SIG-M5 (cell line): ENCODE results near the gene ABCF2.

Experiments
- DNase-seq: peaks from one replicate; lab custom pipeline; 2025; lab: John Stamatoyannopoulos, UW

Gene ABCF2

GRCh38 chr7:151174246-151175046 is 52.6 kb downstream of the ABCF2 start:
- DNase-seq = no peak

- no peak for DNase-seq
Observed at GRCh38 chr7:151173386-151174245, 53.4 kb downstream of the ABCF2 start.

DNA sequence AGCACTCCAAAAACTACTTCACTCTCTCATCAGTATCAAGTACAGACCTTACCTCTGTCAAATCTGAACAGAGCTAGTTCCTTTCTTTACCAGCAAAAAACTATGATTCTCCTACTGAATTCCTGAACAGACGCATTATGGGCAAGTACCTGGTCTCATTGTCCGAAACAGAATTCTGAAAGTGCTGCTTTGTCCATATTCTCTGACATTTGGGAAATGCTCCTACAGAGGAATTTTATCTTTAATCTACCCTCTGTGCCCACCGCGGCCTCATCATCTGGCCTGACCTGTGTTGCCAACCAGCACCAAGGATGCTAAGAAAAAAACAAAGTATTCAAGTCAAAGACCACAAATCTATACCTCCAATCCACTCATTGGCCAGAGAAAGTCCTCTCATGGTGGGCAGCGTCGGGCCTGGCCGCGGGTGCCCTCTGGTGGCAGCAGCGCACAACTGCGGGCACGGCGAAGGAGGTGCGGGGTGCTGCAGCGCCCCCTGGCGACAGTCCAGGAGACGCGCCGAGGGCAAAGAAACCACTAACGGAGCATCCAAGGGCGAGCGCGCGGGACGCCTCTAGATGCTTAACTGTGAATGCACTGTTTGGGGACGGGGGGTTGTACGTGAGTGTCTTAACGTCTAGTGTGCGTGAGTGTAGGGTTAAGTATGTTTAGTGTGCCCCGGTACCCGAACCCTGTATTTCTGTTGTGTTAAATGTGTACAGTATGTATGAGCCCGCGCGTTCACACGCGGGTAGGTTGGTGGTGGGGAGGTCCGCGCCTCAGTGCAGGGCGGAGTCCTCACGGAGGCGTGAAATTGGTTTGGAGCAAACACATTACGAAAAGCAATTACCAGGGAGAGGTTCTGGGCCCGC is 54.5 kb downstream of the ABCF2 start:
- no peak for DNase-seq

DNA sequence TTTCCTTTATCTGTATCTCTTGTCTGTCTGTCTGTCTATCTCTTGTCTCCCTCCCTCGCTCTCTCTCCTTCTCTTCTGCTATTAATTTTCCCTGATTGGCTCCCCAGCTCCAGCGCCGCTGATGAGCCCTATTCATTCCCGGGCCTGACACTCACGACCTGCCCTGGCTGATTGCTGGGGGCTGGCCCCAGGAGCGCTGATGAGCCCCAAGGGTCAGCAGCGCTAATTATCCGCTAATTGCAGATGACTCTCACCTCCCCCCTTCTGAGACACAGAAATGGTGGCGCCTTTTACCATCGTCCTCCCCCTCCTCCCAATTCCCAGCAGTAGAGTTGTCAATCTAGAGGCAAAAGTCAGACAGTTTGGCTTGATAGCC is 58.2 kb downstream of the ABCF2 start:
- no peak for DNase-seq

- no peak for DNase-seq
Observed at GRCh38 chr7:151168003-151168786, 58.8 kb downstream of the ABCF2 start.

- DNase-seq = no peak
Observed at GRCh38 chr7:151167197-151167961, 59.6 kb downstream of the ABCF2 start, which contains the start of gene GBX1. TSS of gene GBX1 (minus strand) at chr7:151167694. CDS start at chr7:151167548, 146 bp downstream.

DNA sequence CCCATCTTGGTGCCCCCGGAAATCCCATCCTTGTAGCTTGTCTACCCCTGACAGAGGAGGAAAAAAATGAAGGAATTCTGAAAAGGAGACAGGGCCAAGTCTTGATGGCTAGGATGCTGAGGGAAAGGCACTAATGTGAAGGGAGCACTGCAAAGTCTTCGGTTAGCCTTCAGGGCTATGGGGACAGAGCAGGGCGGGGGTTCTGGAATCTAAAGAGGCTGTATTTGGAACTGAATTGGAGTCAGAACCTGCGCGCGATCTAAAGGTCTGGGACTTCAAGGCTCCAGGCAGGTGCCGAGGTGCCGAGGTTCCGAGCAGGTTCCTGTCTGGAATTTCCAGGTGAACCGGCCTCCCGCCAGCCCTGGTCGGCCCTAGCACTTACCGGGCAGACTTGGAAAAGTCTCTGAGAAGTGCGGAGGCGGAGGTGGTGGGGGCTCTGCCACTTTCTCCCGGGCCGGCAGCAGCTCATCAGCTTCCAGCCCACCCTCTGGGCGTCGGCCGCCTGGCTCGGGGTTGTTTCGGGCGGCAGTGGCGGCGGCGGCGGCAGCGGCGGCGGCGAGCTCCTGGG is 60.3 kb downstream of the ABCF2 start:
- DNase-seq = no peak
